Ovary (tissue), 3 donors: Measurements from ENCODE around the gene ANKH.

Experiments
- POLR2A ChIP-seq: fragments of 450-650 bp; IDR thresholded peaks from one replicate; pipeline ENCODE4 v1.6.1; 2017; ENCODE audit warnings: antibody characterized with exemption, mild to moderate bottlenecking, moderate library complexity
- TF ChIP-seq, protein P1 (sequence below), 3 donors: fragments of 450-650 bp in 2 of 3; fragments of 200-600 bp in 1 of 3; IDR thresholded peaks; one replicate each; pipeline versions ENCODE4 v1.5.1 to v1.8.0; 2016 to 2022; ENCODE audit warnings: antibody characterized with exemption in 3 of 3, mild to moderate bottlenecking in 1 of 3
- donor health status: DM: no; HTN: no; CAD: no.

DNA sequence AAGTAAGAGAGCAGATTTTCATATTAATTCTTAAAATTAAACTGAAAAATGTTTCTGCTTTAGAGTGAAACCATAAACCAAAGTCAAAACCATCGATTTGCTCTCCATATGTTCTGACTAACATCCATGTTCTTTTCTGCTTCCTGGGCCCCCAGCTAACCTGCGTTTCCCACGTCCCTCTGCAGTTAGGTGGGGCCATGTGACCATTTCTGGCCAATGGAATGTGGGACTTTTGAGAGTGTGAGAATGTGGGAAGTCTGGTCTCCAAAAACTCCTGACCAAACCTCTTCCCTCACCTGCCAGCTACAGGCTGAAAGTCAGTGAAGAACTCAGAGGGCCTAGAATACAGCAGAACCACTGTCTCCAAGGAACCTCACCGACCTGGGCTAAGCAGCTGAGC, 44.9 kb downstream of the ANKH start:
- TF ChIP-seq, protein P1, sequence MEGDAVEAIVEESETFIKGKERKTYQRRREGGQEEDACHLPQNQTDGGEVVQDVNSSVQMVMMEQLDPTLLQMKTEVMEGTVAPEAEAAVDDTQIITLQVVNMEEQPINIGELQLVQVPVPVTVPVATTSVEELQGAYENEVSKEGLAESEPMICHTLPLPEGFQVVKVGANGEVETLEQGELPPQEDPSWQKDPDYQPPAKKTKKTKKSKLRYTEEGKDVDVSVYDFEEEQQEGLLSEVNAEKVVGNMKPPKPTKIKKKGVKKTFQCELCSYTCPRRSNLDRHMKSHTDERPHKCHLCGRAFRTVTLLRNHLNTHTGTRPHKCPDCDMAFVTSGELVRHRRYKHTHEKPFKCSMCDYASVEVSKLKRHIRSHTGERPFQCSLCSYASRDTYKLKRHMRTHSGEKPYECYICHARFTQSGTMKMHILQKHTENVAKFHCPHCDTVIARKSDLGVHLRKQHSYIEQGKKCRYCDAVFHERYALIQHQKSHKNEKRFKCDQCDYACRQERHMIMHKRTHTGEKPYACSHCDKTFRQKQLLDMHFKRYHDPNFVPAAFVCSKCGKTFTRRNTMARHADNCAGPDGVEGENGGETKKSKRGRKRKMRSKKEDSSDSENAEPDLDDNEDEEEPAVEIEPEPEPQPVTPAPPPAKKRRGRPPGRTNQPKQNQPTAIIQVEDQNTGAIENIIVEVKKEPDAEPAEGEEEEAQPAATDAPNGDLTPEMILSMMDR (IDR thresholded peaks at IDR 0.05): no peak
- no peak for TF ChIP-seq POLR2A
